Neural progenitor cell (in vitro differentiated cells): ENCODE measurements around the gene HOXC9. TPM values are rescaled to one million over a fixed set of nuclear protein-coding genes. Genes with fewer than 3 reads are reported as not detected.

Experiments used
- DNase-seq: peaks from one replicate; pipeline ENCODE4 v3.0.0-alpha.2; 2016; ENCODE audit warnings: low spot score
- H2AFZ ChIP-seq: fragments of 200-600 bp; sonication (generic); replicated peaks from 2 replicates; pipeline ENCODE4 v1.6.1; 2016; ENCODE audit warnings: antibody characterized with exemption
- H3F3A ChIP-seq: fragments of 200-600 bp; sonication (generic); 2 replicates; pipeline ENCODE4 v1.6.1; 2016; ENCODE audit warnings: antibody characterized with exemption, low read depth
- H3K27ac ChIP-seq: fragments of 200-600 bp; sonication (generic); 2 replicates; pipeline ENCODE4 v1.5.1; 2016; ENCODE audit warnings: mild to moderate bottlenecking
- H3K27me3 ChIP-seq: fragments of 200-600 bp; sonication (generic); 2 replicates; pipeline ENCODE4 v1.6.1; 2016; ENCODE audit warnings: mild to moderate bottlenecking, moderate library complexity
- H3K36me3 ChIP-seq: fragments of 200-600 bp; sonication (generic); 2 replicates; pipeline ENCODE4 v1.5.1; 2016
- H3K4me1 ChIP-seq: fragments of 200-600 bp; sonication (generic); 2 replicates; pipeline ENCODE4 v1.6.1; 2016; ENCODE audit warnings: mixed run types
- H3K4me2 ChIP-seq: fragments of 200-600 bp; sonication (generic); 2 replicates; pipeline ENCODE4 v1.6.1; 2016
- H3K4me3 ChIP-seq: fragments of 200-600 bp; sonication (generic); 2 replicates; pipeline ENCODE4 v1.5.1; 2016
- H3K79me2 ChIP-seq: fragments of 200-600 bp; sonication (generic); 2 replicates; pipeline ENCODE4 v1.6.1; 2016; ENCODE audit warnings: low read depth
- H3K9ac ChIP-seq: fragments of 200-600 bp; sonication (generic); 2 replicates; pipeline ENCODE4 v1.6.1; 2016
- H3K9me3 ChIP-seq: fragments of 200-600 bp; sonication (generic); 2 replicates; pipeline ENCODE4 v1.5.1; 2016; ENCODE audit warnings: low read depth
- H4K20me1 ChIP-seq: fragments of 200-600 bp; sonication (generic); 2 replicates; pipeline ENCODE4 v1.6.1; 2016; ENCODE audit warnings: low read depth
- H3K27ac Mint-ChIP-seq: 3 replicates; pipeline ENCODE4 v1.8.0; 2021; ENCODE audit warnings: mixed read lengths
- H3K27me3 Mint-ChIP-seq: 2 replicates; pipeline ENCODE4 v1.8.0; 2022; ENCODE audit warnings: low read depth, mild to moderate bottlenecking, inconsistent platforms, moderate library complexity, mixed read lengths; ENCODE audit not compliant: insufficient read depth
- H3K36me3 Mint-ChIP-seq: 3 replicates; pipeline ENCODE4 v1.8.0; 2021; ENCODE audit warnings: mixed read lengths
- H3K4me1 Mint-ChIP-seq: 3 replicates; pipeline ENCODE4 v1.8.0; 2021; ENCODE audit warnings: mixed read lengths
- H3K4me3 Mint-ChIP-seq: 3 replicates; pipeline ENCODE4 v1.8.0; 2021; ENCODE audit warnings: mild to moderate bottlenecking, moderate library complexity, mixed read lengths
- H3K9me3 Mint-ChIP-seq: 3 replicates; pipeline ENCODE4 v1.8.0; 2020; ENCODE audit warnings: mixed read lengths
- EZH2 ChIP-seq: fragments of 200-600 bp; sonication (generic); IDR thresholded peaks from 2 replicates; pipeline ENCODE4 v1.6.1; 2017; ENCODE audit warnings: antibody characterized with exemption, mild to moderate bottlenecking, moderate library complexity
- EZH2phosphoT487 ChIP-seq: fragments of 200-600 bp; sonication (generic); IDR thresholded peaks from 2 replicates; pipeline ENCODE4 v1.6.1; 2017; ENCODE audit warnings: antibody characterized with exemption
- total RNA-seq: library from RNA; depleted of rRNA; stranded (reverse); fragments of >200 nt; gene quantifications from 2 replicates; pipeline ENCODE4 v1.2.3, GENCODE V29; 2015; ENCODE audit warnings: low replicate concordance
- TF ChIP-seq, protein P1 (sequence below): fragments of 200-600 bp; sonication (generic); IDR thresholded peaks from 2 replicates; pipeline ENCODE4 v1.5.1; 2017; ENCODE audit warnings: antibody characterized with exemption, mild to moderate bottlenecking

HOXC9 gene
- total RNA-seq, 1 donor from 2014 or later, result not detected

DNA sequence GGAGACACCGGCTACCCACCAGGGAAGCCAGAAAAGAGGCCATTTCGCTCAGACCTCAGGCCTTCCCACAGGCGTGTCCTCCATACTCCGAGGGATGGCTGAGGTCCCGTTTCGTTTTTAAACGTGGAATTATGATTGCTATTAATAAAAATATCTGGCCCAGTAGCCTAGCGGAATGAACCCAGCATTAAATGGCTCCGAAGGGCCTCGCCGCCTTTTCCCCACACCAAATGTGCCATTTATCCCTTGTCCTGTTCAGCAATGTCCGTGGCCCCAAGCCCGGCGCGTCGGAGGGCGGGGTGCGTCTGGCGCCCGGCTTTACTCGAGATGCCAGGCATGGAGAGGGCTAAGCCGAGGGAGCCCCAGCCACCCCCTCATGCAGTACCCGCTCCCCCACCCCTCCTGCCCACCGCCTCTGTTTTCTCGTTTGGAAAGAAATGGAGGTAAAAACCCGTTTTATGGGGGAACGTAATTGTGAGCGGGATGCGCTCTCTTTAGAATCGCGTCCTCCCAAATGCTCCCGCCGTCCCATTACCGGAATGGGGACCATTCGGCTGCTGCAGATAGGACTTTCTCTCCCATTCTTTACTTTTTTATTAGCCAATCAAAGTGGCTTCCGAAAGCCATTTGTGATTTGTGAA lies 14.5 kb downstream of the HOXC9 start:
- Histone ChIP-seq H4K20me1 (peaks cover 79% of the 10 kb centered on the region), H3K79me2 (no peaks in the 10 kb centered on the region), H3K27me3 (peaks cover 100% of the 10 kb centered on the region), H3K4me3 (no peak overlapping the region), H3F3A (peaks cover 3% of the 10 kb centered on the region), H3K4me1 (no peaks in the 10 kb centered on the region), H2AFZ (no peak overlapping the region), H3K27ac (no peak overlapping the region), H3K9me3 (no peaks in the 10 kb centered on the region), H3K4me2 (no peak overlapping the region), H3K9ac (no peak overlapping the region), H3K36me3 (no peaks in the 10 kb centered on the region)
- Mint-ChIP-seq H3K27me3 (peaks cover 88% of the 10 kb centered on the region), H3K36me3 (no peaks in the 10 kb centered on the region), H3K4me3 (no peak overlapping the region), H3K9me3 (peaks cover 8% of the 10 kb centered on the region), H3K4me1 (no peaks in the 10 kb centered on the region), H3K27ac (no peak overlapping the region)
- TF ChIP-seq EZH2, result peak; percentile 98
- TF ChIP-seq EZH2phosphoT487, result peak; percentile 98
- TF ChIP-seq, protein P1, sequence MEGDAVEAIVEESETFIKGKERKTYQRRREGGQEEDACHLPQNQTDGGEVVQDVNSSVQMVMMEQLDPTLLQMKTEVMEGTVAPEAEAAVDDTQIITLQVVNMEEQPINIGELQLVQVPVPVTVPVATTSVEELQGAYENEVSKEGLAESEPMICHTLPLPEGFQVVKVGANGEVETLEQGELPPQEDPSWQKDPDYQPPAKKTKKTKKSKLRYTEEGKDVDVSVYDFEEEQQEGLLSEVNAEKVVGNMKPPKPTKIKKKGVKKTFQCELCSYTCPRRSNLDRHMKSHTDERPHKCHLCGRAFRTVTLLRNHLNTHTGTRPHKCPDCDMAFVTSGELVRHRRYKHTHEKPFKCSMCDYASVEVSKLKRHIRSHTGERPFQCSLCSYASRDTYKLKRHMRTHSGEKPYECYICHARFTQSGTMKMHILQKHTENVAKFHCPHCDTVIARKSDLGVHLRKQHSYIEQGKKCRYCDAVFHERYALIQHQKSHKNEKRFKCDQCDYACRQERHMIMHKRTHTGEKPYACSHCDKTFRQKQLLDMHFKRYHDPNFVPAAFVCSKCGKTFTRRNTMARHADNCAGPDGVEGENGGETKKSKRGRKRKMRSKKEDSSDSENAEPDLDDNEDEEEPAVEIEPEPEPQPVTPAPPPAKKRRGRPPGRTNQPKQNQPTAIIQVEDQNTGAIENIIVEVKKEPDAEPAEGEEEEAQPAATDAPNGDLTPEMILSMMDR, result no peak
- DNase-seq, result no peak

DNA sequence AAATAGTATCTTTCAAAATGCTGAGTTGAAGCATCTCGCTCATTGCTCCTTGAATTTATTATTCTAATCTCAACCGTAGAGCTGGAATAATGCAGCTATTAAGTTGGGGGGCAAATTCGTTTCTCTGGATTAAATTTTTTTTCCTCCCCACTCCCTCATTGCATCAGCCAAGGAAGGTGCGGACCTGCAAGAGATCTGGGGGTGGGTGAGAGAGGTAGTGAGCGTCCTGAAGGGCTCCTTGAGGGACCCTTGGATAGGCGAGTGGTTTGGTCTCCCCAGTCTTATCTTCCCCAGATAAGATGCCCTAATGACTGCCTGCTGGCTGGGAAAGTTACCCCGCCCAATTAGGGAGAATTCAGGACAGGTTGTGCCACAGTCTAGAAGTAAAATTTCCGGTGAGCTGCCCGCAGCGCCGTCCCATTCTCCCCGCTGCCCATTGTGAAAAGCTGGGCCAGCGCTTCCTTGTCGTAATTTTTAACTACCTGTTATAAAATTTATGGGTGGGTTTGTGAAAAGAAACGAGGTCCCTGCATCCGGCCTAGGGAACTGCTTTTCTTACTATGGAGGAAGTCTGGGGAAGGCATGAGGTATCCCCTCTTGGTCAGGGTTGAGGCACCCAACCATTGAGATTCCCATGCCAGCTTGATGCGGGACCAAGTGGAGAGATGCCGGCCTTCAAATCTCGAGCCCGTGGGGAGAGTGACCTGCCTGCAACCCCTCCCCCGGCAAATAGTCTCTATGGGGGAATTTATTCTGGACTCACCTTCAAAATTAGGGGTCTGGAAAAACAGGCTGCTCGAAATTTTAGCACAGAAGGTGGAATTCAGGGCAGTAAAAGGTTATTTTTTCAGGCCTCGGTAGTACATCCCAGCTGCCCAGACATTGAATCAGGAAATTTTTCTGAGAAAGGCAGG lies 15.3 kb downstream of the HOXC9 start:
- Mint-ChIP-seq H3K36me3 (no peaks in the 10 kb centered on the region), H3K9me3 (peaks cover 7% of the 10 kb centered on the region), H3K27me3 (peaks cover 89% of the 10 kb centered on the region), H3K4me3 (no peak overlapping the region), H3K4me1 (no peaks in the 10 kb centered on the region), H3K27ac (no peak overlapping the region)
- no peaks in the 10 kb centered on the region for H3K9me3 ChIP-seq
- H3K27me3 ChIP-seq, result peaks cover 100% of the 10 kb centered on the region
- TF ChIP-seq EZH2phosphoT487 (peak; percentile 64), EZH2 (peak; percentile 84)
- TF ChIP-seq, protein P1, result no peak
- no peaks in the 10 kb centered on the region for H3K36me3 ChIP-seq
- no peak overlapping the region for H3K4me2 ChIP-seq
- no peak overlapping the region for H3K9ac ChIP-seq
- no peak for DNase-seq
- no peaks in the 10 kb centered on the region for H3K79me2 ChIP-seq
- no peak overlapping the region for H3K27ac ChIP-seq
- H3K4me3 ChIP-seq, result no peak overlapping the region
- H3F3A ChIP-seq, result peaks cover 3% of the 10 kb centered on the region
- no peaks in the 10 kb centered on the region for H3K4me1 ChIP-seq
- peaks cover 79% of the 10 kb centered on the region for H4K20me1 ChIP-seq
- no peak overlapping the region for H2AFZ ChIP-seq

GRCh38 chr12:54016051-54016450 lies 16.1 kb downstream of the HOXC9 start:
- Histone ChIP-seq H3K9ac (no peak overlapping the region), H3K79me2 (no peaks in the 10 kb centered on the region), H3K27ac (no peak overlapping the region), H3K4me2 (no peak overlapping the region), H3K27me3 (peaks cover 100% of the 10 kb centered on the region), H3K4me3 (no peak overlapping the region), H3K36me3 (no peaks in the 10 kb centered on the region), H4K20me1 (peaks cover 79% of the 10 kb centered on the region), H3K4me1 (no peaks in the 10 kb centered on the region), H3K9me3 (no peaks in the 10 kb centered on the region), H3F3A (peaks cover 1% of the 10 kb centered on the region), H2AFZ (no peak overlapping the region)
- no peaks in the 10 kb centered on the region for H3K36me3 Mint-ChIP-seq
- no peak overlapping the region for H3K4me3 Mint-ChIP-seq
- TF ChIP-seq EZH2 (no peak), EZH2phosphoT487 (no peak)
- TF ChIP-seq, protein P1, result no peak
- H3K27me3 Mint-ChIP-seq, result peaks cover 89% of the 10 kb centered on the region
- no peaks in the 10 kb centered on the region for H3K4me1 Mint-ChIP-seq
- no peak for DNase-seq
- peaks cover 5% of the 10 kb centered on the region for H3K9me3 Mint-ChIP-seq
- H3K27ac Mint-ChIP-seq, result no peak overlapping the region
